ENCODE measurements around the gene C10orf88.

The C10orf88 gene

DNA sequence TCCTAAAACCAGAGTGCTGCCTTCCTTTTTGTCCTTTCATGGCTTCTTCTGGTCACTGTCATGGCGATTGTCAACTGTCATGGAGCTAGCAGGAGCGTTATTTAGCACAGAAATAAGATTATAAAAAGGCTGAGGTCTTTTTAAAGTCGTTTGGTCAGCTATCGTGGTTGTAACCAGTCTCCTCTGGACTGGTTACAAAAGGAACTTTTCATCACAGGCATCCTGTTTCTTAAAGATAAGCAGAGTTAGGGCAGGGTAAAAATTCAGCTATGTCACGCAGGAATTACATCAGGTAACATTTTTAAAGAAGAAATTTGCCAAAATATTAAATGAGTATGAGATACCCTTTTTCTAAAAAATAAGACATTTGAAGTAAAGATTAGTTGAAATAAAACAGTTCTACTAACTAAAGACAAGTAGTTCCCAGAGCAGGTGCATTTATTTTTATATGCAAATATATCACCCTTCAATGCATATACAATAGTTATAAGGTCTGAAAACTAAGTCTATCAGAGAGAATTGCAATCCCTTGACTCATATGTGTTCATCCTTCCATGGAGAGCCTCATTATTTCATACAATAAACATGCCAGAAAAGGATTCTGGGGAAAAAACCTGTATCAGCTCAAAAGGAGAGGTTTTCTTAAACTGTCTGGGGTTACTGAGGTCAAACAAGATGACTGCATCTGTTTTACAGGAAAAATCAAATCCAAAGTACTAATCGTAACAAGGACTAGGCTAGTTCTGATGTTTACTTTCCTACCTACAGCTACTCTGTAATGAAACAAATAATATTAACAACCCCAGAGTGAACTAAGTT lies 22.7 kb downstream of the C10orf88 start:
- peaks cover 0 to 39% of the 10 kb centered on the region in 2 experiments for H3K36me3 ChIP-seq (ENCODE audit: control insufficient read depth in 1 of 2, insufficient read depth in 2 of 2, low read depth in 1 of 2, low read length in 2 of 2)
- H2AFZ ChIP-seq (ENCODE audit: low read depth, low read length), result no peak overlapping the region
- no peak overlapping the region for H4K8ac ChIP-seq (ENCODE audit: low read length)
- no peak overlapping the region for H2BK15ac ChIP-seq (ENCODE audit: low read depth, poor library complexity, severe bottlenecking)
- no peak overlapping the region for H3K18ac ChIP-seq (ENCODE audit: low read depth in 1 of 2, low read length in 2 of 2)
- H3K9me3 ChIP-seq (ENCODE audit: control insufficient read depth, low read length), result no peaks in the 10 kb centered on the region
- no peak overlapping the region for H2BK5ac ChIP-seq (ENCODE audit: low read depth, low read length, poor library complexity, severe bottlenecking)
- H2BK12ac ChIP-seq (ENCODE audit: low read length in 2 of 2), result no peak overlapping the region
- no peak overlapping the region for H3K9ac ChIP-seq (ENCODE audit: low read length)
- H3K4me3 ChIP-seq (ENCODE audit: insufficient read depth in 1 of 2, low read depth in 1 of 2, low read length in 2 of 2), result no peak overlapping the region
- no peak overlapping the region for H3K14ac ChIP-seq (ENCODE audit: low read length in 2 of 2)
- H3K4me2 ChIP-seq (ENCODE audit: low read length, poor library complexity, severe bottlenecking), result no peak overlapping the region
- peaks cover 4% of the 10 kb centered on the region for H3K79me1 ChIP-seq (replicated peaks; ENCODE audit: low read length, poor library complexity, severe bottlenecking)
- no peak overlapping the region for H3K27ac ChIP-seq (ENCODE audit: low read length, poor library complexity, severe bottlenecking)
- no peaks in the 10 kb centered on the region for H3K4me1 ChIP-seq (ENCODE audit: control insufficient read depth, insufficient read depth, low read depth, low read length)
- no peak overlapping the region for H2AK5ac ChIP-seq (ENCODE audit: low read length, severe bottlenecking)
- H3K4ac ChIP-seq (ENCODE audit: low read depth in 1 of 2, low read length in 2 of 2), result no peak overlapping the region
- H3K27me3 ChIP-seq (ENCODE audit: control insufficient read depth in 1 of 2, insufficient read depth in 1 of 2, low read length in 2 of 2), result no peaks in the 10 kb centered on the region
- H3K23ac ChIP-seq (ENCODE audit: low read length in 2 of 2), result no peak overlapping the region
- H4K91ac ChIP-seq (ENCODE audit: low read length), result no peak overlapping the region
- WGBS, result 86% methylated on average over 5 of the region's 6 CpGs
- H2BK120ac ChIP-seq (ENCODE audit: low read depth, low read length), result no peak overlapping the region
- DNase-seq, result no peak

DNA sequence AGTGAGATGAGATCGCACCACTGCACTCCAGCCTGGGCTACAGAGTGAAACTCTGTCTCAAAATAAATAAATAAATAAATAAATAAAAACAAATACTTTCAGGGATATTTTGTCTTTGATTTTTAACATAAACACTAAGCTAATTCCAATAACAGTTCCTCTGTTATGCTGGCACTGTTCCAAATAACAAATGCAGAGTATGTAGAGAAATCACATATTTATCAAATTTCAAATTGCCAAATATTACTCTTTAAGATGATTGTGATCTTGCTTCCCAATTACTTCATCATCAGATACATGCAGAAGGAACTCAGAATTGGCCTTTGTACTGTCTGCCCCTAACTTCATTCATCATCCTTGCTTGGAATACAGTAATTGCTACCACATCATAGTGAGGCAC lies 23.9 kb downstream of the C10orf88 start:
- DNase-seq, result no peak
- Histone ChIP-seq H2BK5ac (ENCODE audit: low read depth, low read length, poor library complexity, severe bottlenecking) (no peak overlapping the region), H3K23ac (ENCODE audit: low read length in 2 of 2) (no peak overlapping the region), H3K4me2 (ENCODE audit: low read length, poor library complexity, severe bottlenecking) (no peak overlapping the region), H3K9ac (ENCODE audit: low read length) (no peak overlapping the region), H2AK5ac (ENCODE audit: low read length, severe bottlenecking) (no peak overlapping the region), H3K79me1 (replicated peaks; ENCODE audit: low read length, poor library complexity, severe bottlenecking) (peaks cover 4% of the 10 kb centered on the region), H3K4me1 (ENCODE audit: control insufficient read depth, insufficient read depth, low read depth, low read length) (no peaks in the 10 kb centered on the region), H2AFZ (ENCODE audit: low read depth, low read length) (no peak overlapping the region), H4K8ac (ENCODE audit: low read length) (no peak overlapping the region), H4K91ac (ENCODE audit: low read length) (no peak overlapping the region), H3K9me3 (ENCODE audit: control insufficient read depth, low read length) (no peaks in the 10 kb centered on the region), H2BK15ac (ENCODE audit: low read depth, poor library complexity, severe bottlenecking) (no peak overlapping the region), H2BK120ac (ENCODE audit: low read depth, low read length) (no peak overlapping the region), H3K27me3 (ENCODE audit: control insufficient read depth in 1 of 2, insufficient read depth in 1 of 2, low read length in 2 of 2) (no peaks in the 10 kb centered on the region), H3K27ac (ENCODE audit: low read length, poor library complexity, severe bottlenecking) (no peak overlapping the region), H3K4ac (ENCODE audit: low read depth in 1 of 2, low read length in 2 of 2) (no peak overlapping the region), H3K4me3 (ENCODE audit: insufficient read depth in 1 of 2, low read depth in 1 of 2, low read length in 2 of 2) (no peak overlapping the region), H3K14ac (ENCODE audit: low read length in 2 of 2) (no peak overlapping the region), H3K18ac (ENCODE audit: low read depth in 1 of 2, low read length in 2 of 2) (no peak overlapping the region), H2BK12ac (ENCODE audit: low read length in 2 of 2) (no peak overlapping the region), H3K36me3 (ENCODE audit: control insufficient read depth in 1 of 2, insufficient read depth in 2 of 2, low read depth in 1 of 2, low read length in 2 of 2) (peaks cover 0 to 31% of the 10 kb centered on the region in 2 experiments)
- WGBS, result no CpG with 5 or more reads among the region's 1 CpG

DNA sequence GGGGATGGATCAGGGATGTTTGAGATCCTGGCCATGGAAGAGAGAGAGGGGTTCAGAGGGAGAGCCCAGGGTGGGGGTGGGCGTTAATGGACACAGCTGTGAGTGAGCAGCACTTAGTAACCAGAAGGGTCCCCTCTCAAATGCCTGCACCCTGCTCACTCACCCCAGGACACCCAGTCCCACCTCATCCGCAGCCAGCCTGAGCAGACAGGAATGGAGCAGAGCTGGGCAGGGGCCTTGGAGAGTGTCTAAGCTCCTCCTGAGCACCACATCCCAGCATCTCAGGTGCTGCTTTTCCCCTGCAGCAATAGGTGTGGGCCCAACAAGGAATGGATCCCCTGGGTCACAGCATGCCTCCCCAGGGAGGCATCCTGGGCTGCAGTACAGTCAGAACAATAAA lies 38.3 kb downstream of the C10orf88 start:
- 100% methylated on average over 1 of the region's 2 CpGs for WGBS
- Histone ChIP-seq H3K79me1 (replicated peaks; ENCODE audit: low read length, poor library complexity, severe bottlenecking) (no peaks in the 10 kb centered on the region), H3K4me1 (ENCODE audit: control insufficient read depth, insufficient read depth, low read depth, low read length) (no peaks in the 10 kb centered on the region), H2BK120ac (ENCODE audit: low read depth, low read length) (no peak overlapping the region), H3K23ac (ENCODE audit: low read length in 2 of 2) (no peak overlapping the region), H3K18ac (ENCODE audit: low read depth in 1 of 2, low read length in 2 of 2) (no peak overlapping the region), H2AK5ac (ENCODE audit: low read length, severe bottlenecking) (no peak overlapping the region), H3K9me3 (ENCODE audit: control insufficient read depth, low read length) (no peaks in the 10 kb centered on the region), H3K4me3 (ENCODE audit: insufficient read depth in 1 of 2, low read depth in 1 of 2, low read length in 2 of 2) (no peak overlapping the region), H2BK15ac (ENCODE audit: low read depth, poor library complexity, severe bottlenecking) (no peak overlapping the region), H3K9ac (ENCODE audit: low read length) (no peak overlapping the region), H2AFZ (ENCODE audit: low read depth, low read length) (no peak overlapping the region), H3K14ac (ENCODE audit: low read length in 2 of 2) (no peak overlapping the region), H2BK12ac (ENCODE audit: low read length in 2 of 2) (no peak overlapping the region), H3K27ac (ENCODE audit: low read length, poor library complexity, severe bottlenecking) (no peak overlapping the region), H3K36me3 (ENCODE audit: control insufficient read depth in 1 of 2, insufficient read depth in 2 of 2, low read depth in 1 of 2, low read length in 2 of 2) (no peaks in the 10 kb centered on the region), H2BK5ac (ENCODE audit: low read depth, low read length, poor library complexity, severe bottlenecking) (no peak overlapping the region), H4K8ac (ENCODE audit: low read length) (no peak overlapping the region), H3K4me2 (ENCODE audit: low read length, poor library complexity, severe bottlenecking) (no peak overlapping the region), H3K27me3 (ENCODE audit: control insufficient read depth in 1 of 2, insufficient read depth in 1 of 2, low read length in 2 of 2) (no peaks in the 10 kb centered on the region), H3K4ac (ENCODE audit: low read depth in 1 of 2, low read length in 2 of 2) (no peak overlapping the region), H4K91ac (ENCODE audit: low read length) (no peak overlapping the region)
- DNase-seq, result no peak

DNA sequence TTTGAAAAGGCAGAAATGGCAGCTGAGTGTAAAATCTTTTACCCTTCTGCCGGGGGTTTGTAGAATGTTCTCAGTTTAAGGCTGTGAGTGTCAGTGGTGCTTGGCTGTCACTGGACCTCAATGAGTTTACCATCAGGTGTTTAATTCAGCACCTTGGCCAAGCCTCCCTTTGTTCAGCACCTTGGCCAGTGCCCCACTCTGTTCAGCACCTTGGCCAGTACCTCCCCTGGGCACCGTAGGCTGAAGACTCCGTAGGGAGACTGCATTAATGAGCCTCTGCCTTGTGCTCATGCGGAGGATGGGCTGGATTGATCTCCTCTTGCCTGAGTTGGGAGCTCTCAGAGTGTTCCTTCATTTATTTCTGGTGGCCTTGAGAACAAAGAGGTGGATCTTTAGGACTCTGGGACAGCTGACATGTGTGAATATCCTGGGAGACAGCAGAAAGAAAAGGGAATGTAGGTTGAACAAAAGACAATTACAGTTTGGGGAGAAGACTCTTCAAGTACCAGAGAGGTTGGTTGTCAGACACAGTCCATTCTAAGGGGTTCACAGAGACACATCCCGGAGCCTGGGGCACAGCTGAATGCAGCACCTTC lies 42.0 kb downstream of the C10orf88 start:
- Histone ChIP-seq H3K9me3 (ENCODE audit: control insufficient read depth, low read length) (no peaks in the 10 kb centered on the region), H2BK12ac (ENCODE audit: low read length in 2 of 2) (no peak overlapping the region), H3K27me3 (ENCODE audit: control insufficient read depth in 1 of 2, insufficient read depth in 1 of 2, low read length in 2 of 2) (no peaks in the 10 kb centered on the region), H2BK15ac (ENCODE audit: low read depth, poor library complexity, severe bottlenecking) (no peak overlapping the region), H4K8ac (ENCODE audit: low read length) (no peak overlapping the region), H3K23ac (ENCODE audit: low read length in 2 of 2) (no peak overlapping the region), H3K4me2 (ENCODE audit: low read length, poor library complexity, severe bottlenecking) (no peak overlapping the region), H3K14ac (ENCODE audit: low read length in 2 of 2) (no peak overlapping the region), H2BK5ac (ENCODE audit: low read depth, low read length, poor library complexity, severe bottlenecking) (no peak overlapping the region), H4K91ac (ENCODE audit: low read length) (no peak overlapping the region), H3K18ac (ENCODE audit: low read depth in 1 of 2, low read length in 2 of 2) (no peak overlapping the region), H3K27ac (ENCODE audit: low read length, poor library complexity, severe bottlenecking) (no peak overlapping the region), H3K4me3 (ENCODE audit: insufficient read depth in 1 of 2, low read depth in 1 of 2, low read length in 2 of 2) (no peak overlapping the region), H3K4me1 (ENCODE audit: control insufficient read depth, insufficient read depth, low read depth, low read length) (no peaks in the 10 kb centered on the region), H3K79me1 (replicated peaks; ENCODE audit: low read length, poor library complexity, severe bottlenecking) (no peaks in the 10 kb centered on the region), H3K4ac (ENCODE audit: low read depth in 1 of 2, low read length in 2 of 2) (no peak overlapping the region), H3K9ac (ENCODE audit: low read length) (no peak overlapping the region), H2AFZ (ENCODE audit: low read depth, low read length) (no peak overlapping the region), H2BK120ac (ENCODE audit: low read depth, low read length) (no peak overlapping the region), H3K36me3 (ENCODE audit: control insufficient read depth in 1 of 2, insufficient read depth in 2 of 2, low read depth in 1 of 2, low read length in 2 of 2) (no peaks in the 10 kb centered on the region), H2AK5ac (ENCODE audit: low read length, severe bottlenecking) (no peak overlapping the region)
- peak; percentile 41 for DNase-seq
- WGBS, result 30% methylated on average over 5 of the region's 5 CpGs
